SK-N-SH (cell line): Measurements from ENCODE around the gene SMIM27. TPM values are rescaled to one million over a fixed set of nuclear protein-coding genes. Genes with fewer than 3 reads are reported as not detected.

ENCODE experiments used
- CTCF ChIA-PET: fragments of 300-600, 350-600 bp; formaldehyde crosslinking; extraction: SDS; loops from one replicate; lab custom pipeline; 2021; lab: Yijun Ruan, JAX
- POLR2A ChIA-PET: fragments of 350-600 bp; sonication (Branson Sonifier 250); formaldehyde crosslinking; extraction: SDS; loops from one replicate; lab custom pipeline; 2020; ENCODE audit warnings: antibody characterized with exemption, inconsistent platforms; lab: Yijun Ruan, JAX
- DNase-seq: peaks from one replicate; pipeline ENCODE4 v3.0.0; 2012
- H2AFZ ChIP-seq: fragments of 200-600 bp; sonication (generic); 2 replicates; pipeline ENCODE4 v1.8.1; 2016; ENCODE audit warnings: antibody characterized with exemption, mild to moderate bottlenecking, low read depth
- H3F3A ChIP-seq: fragments of 200-600 bp; sonication (generic); replicated peaks from 2 replicates; pipeline ENCODE3; 2016; ENCODE audit warnings: antibody characterized with exemption, mild to moderate bottlenecking; ENCODE audit not compliant: insufficient read depth
- H3K27ac ChIP-seq, 2 experiments: fragments of 200-500 bp in 1 of 2; fragments of 200-600 bp in 1 of 2; sonication (Bioruptor generic) in 1 of 2; sonication (generic), shearing (Covaris generic) in 1 of 2; 2 replicates each; pipeline versions ENCODE4 v1.5.1 to v1.6.1; 2014 to 2016; ENCODE audit warnings: low read depth in 2 of 2, inconsistent platforms in 1 of 2, low read length in 1 of 2, mild to moderate bottlenecking in 1 of 2, mixed read lengths in 1 of 2
- H3K27me3 ChIP-seq: fragments of 200-600 bp; sonication (generic), shearing (Covaris generic); 2 replicates; pipeline ENCODE4 v1.6.1; 2016; ENCODE audit warnings: mixed run types; ENCODE audit not compliant: insufficient read depth
- H3K36me3 ChIP-seq, 2 experiments: fragments of 200-500 bp in 1 of 2; fragments of 200-600 bp in 1 of 2; sonication (Bioruptor generic) in 1 of 2; sonication (generic) in 1 of 2; replicated peaks in 1 of 2; 2 replicates each; pipeline versions ENCODE3 to v1.5.1; 2014 to 2016; ENCODE audit warnings: low read length in 1 of 2, mild to moderate bottlenecking in 1 of 2; ENCODE audit not compliant: insufficient read depth in 2 of 2, control insufficient read depth in 1 of 2
- H3K4me1 ChIP-seq, 2 experiments: fragments of 200-500 bp in 1 of 2; fragments of 200-600 bp in 1 of 2; sonication (Bioruptor generic) in 1 of 2; sonication (generic), shearing (Covaris generic) in 1 of 2; 2 replicates each; pipeline versions ENCODE4 v1.5.1 to v1.6.1; 2014 to 2016; ENCODE audit warnings: low read depth in 1 of 2, low read length in 1 of 2, mixed run types in 1 of 2; ENCODE audit not compliant: insufficient read depth in 2 of 2, control insufficient read depth in 1 of 2
- H3K4me2 ChIP-seq: fragments of 200-600 bp; sonication (generic), shearing (Covaris generic); 2 replicates; pipeline ENCODE4 v1.6.1; 2017; ENCODE audit warnings: mixed run types
- H3K4me3 ChIP-seq, 2 experiments: fragments of 200-500 bp in 1 of 2; fragments of 200-600 bp in 1 of 2; sonication (Bioruptor generic) in 1 of 2; sonication (generic), shearing (Covaris generic) in 1 of 2; 2 replicates each; pipeline versions ENCODE4 v1.5.1 to v1.8.1; 2014 to 2016; ENCODE audit warnings: low read depth in 2 of 2, inconsistent platforms in 1 of 2, low read length in 1 of 2, mild to moderate bottlenecking in 1 of 2, mixed read lengths in 1 of 2, moderate library complexity in 1 of 2
- H3K79me2 ChIP-seq: fragments of 200-600 bp; sonication (generic); 2 replicates; pipeline ENCODE4 v1.8.1; 2017; ENCODE audit warnings: mild to moderate bottlenecking; ENCODE audit not compliant: insufficient read depth
- H3K9ac ChIP-seq: fragments of 200-600 bp; sonication (generic); 2 replicates; pipeline ENCODE4 v1.6.1; 2017; ENCODE audit warnings: mixed run types
- H3K9me2 ChIP-seq: fragments of 200-600 bp; sonication (generic); 2 replicates; pipeline ENCODE4 v1.6.1; 2017; ENCODE audit warnings: mixed run types
- H3K9me3 ChIP-seq: fragments of 200-600 bp; sonication (generic); 2 replicates; pipeline ENCODE4 v1.6.1; 2017; ENCODE audit warnings: mixed run types, mild to moderate bottlenecking, moderate library complexity
- H4K20me1 ChIP-seq: fragments of 200-600 bp; sonication (generic); 2 replicates; pipeline ENCODE4 v1.6.1; 2017; ENCODE audit warnings: mild to moderate bottlenecking, mixed run types; ENCODE audit not compliant: insufficient read depth
- CHD2 ChIP-seq: fragments of 150-350 bp; IDR thresholded peaks from 2 replicates; pipeline ENCODE4 v1.6.1; 2018; ENCODE audit warnings: low read length; ENCODE audit not compliant: partially characterized antibody
- ELF1 ChIP-seq: IDR thresholded peaks from 2 replicates; pipeline ENCODE4 v1.4.0; 2012
- EP300 ChIP-seq, 2 experiments: IDR thresholded peaks; 2 replicates each; pipeline versions ENCODE4 v1.4.0 to v1.6.1; 2012; ENCODE audit warnings: borderline replicate concordance in 1 of 2, low read depth in 1 of 2, low read length in 1 of 2
- FOXM1 ChIP-seq: IDR thresholded peaks from 2 replicates; pipeline ENCODE4 v1.4.0; 2012; ENCODE audit warnings: low read depth, mild to moderate bottlenecking
- GABPA ChIP-seq: IDR thresholded peaks from 2 replicates; pipeline ENCODE4 v1.4.0; 2012; ENCODE audit warnings: low read depth, mild to moderate bottlenecking
- GATA2 ChIP-seq: sonication (generic); formaldehyde crosslinking; IDR thresholded peaks from 2 replicates; pipeline ENCODE4 v1.5.0; 2020; ENCODE audit warnings: mild to moderate bottlenecking, missing genetic modification reagents
- MXI1 ChIP-seq: IDR thresholded peaks from 2 replicates; pipeline ENCODE4 v1.6.1; 2012; ENCODE audit warnings: mild to moderate bottlenecking, low read depth, low read length, improper control_type of control experiment
- NFIC ChIP-seq: IDR thresholded peaks from 2 replicates; pipeline ENCODE4 v1.4.0; 2012; ENCODE audit warnings: borderline replicate concordance
- NRF1 ChIP-seq: IDR thresholded peaks from 2 replicates; pipeline ENCODE4 v1.6.1; 2012; ENCODE audit warnings: low read depth, mild to moderate bottlenecking, low read length
- POLR2AphosphoS5 ChIP-seq: IDR thresholded peaks from 2 replicates; pipeline ENCODE4 v1.6.1; 2012; ENCODE audit warnings: low read depth, low read length
- RAD21 ChIP-seq: IDR thresholded peaks from 2 replicates; pipeline ENCODE4 v1.6.1; 2012; ENCODE audit warnings: mild to moderate bottlenecking, low read length
- RCOR1 ChIP-seq: fragments of 150-350 bp; IDR thresholded peaks from 2 replicates; pipeline ENCODE4 v1.6.1; 2017; ENCODE audit warnings: antibody characterized with exemption, low read length
- RFX5 ChIP-seq: IDR thresholded peaks from 2 replicates; pipeline ENCODE4 v1.6.1; 2012; ENCODE audit warnings: mild to moderate bottlenecking, improper control_type of control experiment, low read length
- TEAD4 ChIP-seq: IDR thresholded peaks from 2 replicates; pipeline ENCODE4 v1.4.0; 2012; ENCODE audit warnings: mild to moderate bottlenecking, borderline replicate concordance; ENCODE audit not compliant: insufficient read depth
- WGBS: methylation state at CpG from one replicate; pipeline ENCODE4 v1.1.6; 2017; ENCODE audit warnings: low lambda C conversion rate; 5-methylcytosine and 5-hydroxymethylcytosine counted together
- polyA plus RNA-seq, 3 experiments: library from polyadenylated mRNA; depleted of rRNA; stranded (reverse); fragments of >200 nt; gene quantifications; 2 replicates each; pipeline ENCODE4 v1.2.3, GENCODE V29; 2012
- TF ChIP-seq, protein P1 (sequence below): IDR thresholded peaks from 2 replicates; pipeline ENCODE4 v1.6.1; 2012; ENCODE audit warnings: mild to moderate bottlenecking, low read depth, low read length, moderate library complexity
- TF ChIP-seq, protein P2 (sequence below): fragments of 150-350 bp; IDR thresholded peaks from 2 replicates; pipeline ENCODE4 v1.6.1; 2016; ENCODE audit warnings: mild to moderate bottlenecking, low read depth, low read length
- TF ChIP-seq, protein P3 (sequence below): fragments of 200-600 bp; sonication (generic); IDR thresholded peaks from 2 replicates; pipeline ENCODE4 v1.6.1; 2017; ENCODE audit warnings: antibody characterized with exemption, mild to moderate bottlenecking, moderate library complexity
- TF ChIP-seq, protein P4 (sequence below): IDR thresholded peaks from 2 replicates; pipeline ENCODE4; 2012

Gene SMIM27
- polyA plus RNA-seq, 1 of the 3 experiments (the other 2 are of a cell fraction) = 6.0 TPM

DNA sequence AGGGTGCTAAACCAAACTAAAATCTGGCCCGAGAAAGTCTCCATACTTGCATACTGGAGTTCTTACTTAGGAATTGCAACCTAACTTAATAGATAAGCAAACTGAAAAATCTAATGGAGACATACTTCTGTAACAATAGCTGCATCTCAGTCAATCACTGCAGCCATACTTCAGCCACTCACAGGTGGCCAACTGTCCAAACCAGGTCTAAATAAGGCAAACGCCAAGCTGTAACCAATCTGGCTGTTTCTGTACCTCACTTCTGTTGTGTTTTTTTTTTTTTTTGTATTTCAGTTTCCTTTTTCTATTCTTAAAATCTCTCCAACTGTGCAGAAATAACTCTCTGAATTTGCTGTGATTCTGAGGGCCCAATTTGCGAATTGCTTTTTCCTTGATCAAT, 25.2 kb downstream of the SMIM27 start:
- Histone ChIP-seq H3K79me2 (peaks cover 6% of the 10 kb centered on the region; the same call in 1 of the 2 replicates), H3K4me2 (no peak overlapping the region), H3K9me2 (no peaks in the 10 kb centered on the region), H4K20me1 (no peaks in the 10 kb centered on the region), H3K27me3 (no peaks in the 10 kb centered on the region), H3K27ac (no peak overlapping the region), H3K4me1 (peaks cover 3 to 4% of the 10 kb centered on the region in 2 experiments; a peak in 2 of 4 replicates), H3F3A (peaks cover 4% of the 10 kb centered on the region), H3K4me3 (no peak overlapping the region), H3K9me3 (no peaks in the 10 kb centered on the region), H3K9ac (no peak overlapping the region), H2AFZ (no peak overlapping the region), H3K36me3 (no peaks in the 10 kb centered on the region)
- 42% methylated on average over 3 of the region's 3 CpGs for WGBS
- ChIA-PET POLR2A (no interaction called here), CTCF (interaction anchor here (1.1 to 20.6 kb wide), 4 partner anchors 12 to 390 kb away, joined by 3 to 620 read pairs (median 112); partner anchors contain the start of gene RIGI)
- TF ChIP-seq NFIC (no peak), NRF1 (no peak), ELF1 (no peak), RCOR1 (no peak)
- TF ChIP-seq, protein P1, sequence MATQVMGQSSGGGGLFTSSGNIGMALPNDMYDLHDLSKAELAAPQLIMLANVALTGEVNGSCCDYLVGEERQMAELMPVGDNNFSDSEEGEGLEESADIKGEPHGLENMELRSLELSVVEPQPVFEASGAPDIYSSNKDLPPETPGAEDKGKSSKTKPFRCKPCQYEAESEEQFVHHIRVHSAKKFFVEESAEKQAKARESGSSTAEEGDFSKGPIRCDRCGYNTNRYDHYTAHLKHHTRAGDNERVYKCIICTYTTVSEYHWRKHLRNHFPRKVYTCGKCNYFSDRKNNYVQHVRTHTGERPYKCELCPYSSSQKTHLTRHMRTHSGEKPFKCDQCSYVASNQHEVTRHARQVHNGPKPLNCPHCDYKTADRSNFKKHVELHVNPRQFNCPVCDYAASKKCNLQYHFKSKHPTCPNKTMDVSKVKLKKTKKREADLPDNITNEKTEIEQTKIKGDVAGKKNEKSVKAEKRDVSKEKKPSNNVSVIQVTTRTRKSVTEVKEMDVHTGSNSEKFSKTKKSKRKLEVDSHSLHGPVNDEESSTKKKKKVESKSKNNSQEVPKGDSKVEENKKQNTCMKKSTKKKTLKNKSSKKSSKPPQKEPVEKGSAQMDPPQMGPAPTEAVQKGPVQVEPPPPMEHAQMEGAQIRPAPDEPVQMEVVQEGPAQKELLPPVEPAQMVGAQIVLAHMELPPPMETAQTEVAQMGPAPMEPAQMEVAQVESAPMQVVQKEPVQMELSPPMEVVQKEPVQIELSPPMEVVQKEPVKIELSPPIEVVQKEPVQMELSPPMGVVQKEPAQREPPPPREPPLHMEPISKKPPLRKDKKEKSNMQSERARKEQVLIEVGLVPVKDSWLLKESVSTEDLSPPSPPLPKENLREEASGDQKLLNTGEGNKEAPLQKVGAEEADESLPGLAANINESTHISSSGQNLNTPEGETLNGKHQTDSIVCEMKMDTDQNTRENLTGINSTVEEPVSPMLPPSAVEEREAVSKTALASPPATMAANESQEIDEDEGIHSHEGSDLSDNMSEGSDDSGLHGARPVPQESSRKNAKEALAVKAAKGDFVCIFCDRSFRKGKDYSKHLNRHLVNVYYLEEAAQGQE = no peak
- TF ChIP-seq, protein P2, sequence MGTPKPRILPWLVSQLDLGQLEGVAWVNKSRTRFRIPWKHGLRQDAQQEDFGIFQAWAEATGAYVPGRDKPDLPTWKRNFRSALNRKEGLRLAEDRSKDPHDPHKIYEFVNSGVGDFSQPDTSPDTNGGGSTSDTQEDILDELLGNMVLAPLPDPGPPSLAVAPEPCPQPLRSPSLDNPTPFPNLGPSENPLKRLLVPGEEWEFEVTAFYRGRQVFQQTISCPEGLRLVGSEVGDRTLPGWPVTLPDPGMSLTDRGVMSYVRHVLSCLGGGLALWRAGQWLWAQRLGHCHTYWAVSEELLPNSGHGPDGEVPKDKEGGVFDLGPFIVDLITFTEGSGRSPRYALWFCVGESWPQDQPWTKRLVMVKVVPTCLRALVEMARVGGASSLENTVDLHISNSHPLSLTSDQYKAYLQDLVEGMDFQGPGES = no peak
- TF ChIP-seq, protein P3, sequence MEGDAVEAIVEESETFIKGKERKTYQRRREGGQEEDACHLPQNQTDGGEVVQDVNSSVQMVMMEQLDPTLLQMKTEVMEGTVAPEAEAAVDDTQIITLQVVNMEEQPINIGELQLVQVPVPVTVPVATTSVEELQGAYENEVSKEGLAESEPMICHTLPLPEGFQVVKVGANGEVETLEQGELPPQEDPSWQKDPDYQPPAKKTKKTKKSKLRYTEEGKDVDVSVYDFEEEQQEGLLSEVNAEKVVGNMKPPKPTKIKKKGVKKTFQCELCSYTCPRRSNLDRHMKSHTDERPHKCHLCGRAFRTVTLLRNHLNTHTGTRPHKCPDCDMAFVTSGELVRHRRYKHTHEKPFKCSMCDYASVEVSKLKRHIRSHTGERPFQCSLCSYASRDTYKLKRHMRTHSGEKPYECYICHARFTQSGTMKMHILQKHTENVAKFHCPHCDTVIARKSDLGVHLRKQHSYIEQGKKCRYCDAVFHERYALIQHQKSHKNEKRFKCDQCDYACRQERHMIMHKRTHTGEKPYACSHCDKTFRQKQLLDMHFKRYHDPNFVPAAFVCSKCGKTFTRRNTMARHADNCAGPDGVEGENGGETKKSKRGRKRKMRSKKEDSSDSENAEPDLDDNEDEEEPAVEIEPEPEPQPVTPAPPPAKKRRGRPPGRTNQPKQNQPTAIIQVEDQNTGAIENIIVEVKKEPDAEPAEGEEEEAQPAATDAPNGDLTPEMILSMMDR = no peak
- no peak for DNase-seq

DNA sequence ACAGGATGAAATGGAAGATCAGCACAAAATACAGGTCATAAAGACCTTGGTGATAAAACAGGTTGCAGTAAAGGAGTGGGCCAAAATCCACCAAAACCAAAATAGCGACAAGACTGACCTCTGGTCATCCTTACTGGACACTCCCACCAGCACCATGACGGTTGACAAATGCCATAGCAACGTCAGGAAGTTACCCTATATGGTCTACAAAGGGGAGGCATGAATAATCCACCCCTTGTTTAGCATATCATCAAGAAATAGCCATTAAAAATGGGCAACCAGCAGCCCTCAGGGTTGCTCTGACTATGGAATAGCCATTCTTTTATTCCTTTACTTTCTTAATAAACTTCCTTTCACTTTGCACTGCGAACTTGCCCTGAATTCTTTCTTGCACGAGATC, 26.8 kb downstream of the SMIM27 start:
- peak overlapping the region; percentile 55; the same call in 1 of the 2 replicates for H2AFZ ChIP-seq
- no peaks in the 10 kb centered on the region for H3K79me2 ChIP-seq
- 0 out of 2 replicates have a peak overlapping the region, but pooled peaks have one; percentile 23 for H3K4me2 ChIP-seq
- TF ChIP-seq, protein P4, sequence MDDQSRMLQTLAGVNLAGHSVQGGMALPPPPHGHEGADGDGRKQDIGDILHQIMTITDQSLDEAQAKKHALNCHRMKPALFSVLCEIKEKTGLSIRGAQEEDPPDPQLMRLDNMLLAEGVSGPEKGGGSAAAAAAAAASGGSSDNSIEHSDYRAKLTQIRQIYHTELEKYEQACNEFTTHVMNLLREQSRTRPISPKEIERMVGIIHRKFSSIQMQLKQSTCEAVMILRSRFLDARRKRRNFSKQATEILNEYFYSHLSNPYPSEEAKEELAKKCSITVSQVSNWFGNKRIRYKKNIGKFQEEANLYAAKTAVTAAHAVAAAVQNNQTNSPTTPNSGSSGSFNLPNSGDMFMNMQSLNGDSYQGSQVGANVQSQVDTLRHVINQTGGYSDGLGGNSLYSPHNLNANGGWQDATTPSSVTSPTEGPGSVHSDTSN = no peak
- no peak for TF ChIP-seq RCOR1
- TF ChIP-seq RFX5 = no peak
- TF ChIP-seq TEAD4 = no peak
- no peak for TF ChIP-seq GATA2 (CRISPR knock-in tag)
- TF ChIP-seq EP300 (IDR thresholded peaks at IDR 0.05; ENCODE audit: borderline replicate concordance in 1 of 2, low read depth in 1 of 2, low read length in 1 of 2) = no peak
- no peak for TF ChIP-seq POLR2AphosphoS5
- TF ChIP-seq MXI1 = no peak
- no peak for TF ChIP-seq CHD2
- TF ChIP-seq RAD21 = no peak
- TF ChIP-seq, protein P3 = no peak
- no peak for TF ChIP-seq GABPA
- no peak for TF ChIP-seq FOXM1
- CTCF ChIA-PET = interaction anchor here (0.6 to 20.6 kb wide), 28 partner anchors 10 to 414 kb away, joined by 3 to 620 read pairs (median 5); partner anchors contain the start of genes ACO1 and RIGI
- no peak overlapping the region for H3K27ac ChIP-seq
- H3K9me3 ChIP-seq = no peaks in the 10 kb centered on the region
- no peaks in the 10 kb centered on the region for H3K27me3 ChIP-seq
- POLR2A ChIA-PET = interaction anchor here (2.2 kb wide), 1 partner anchor 200 kb away, joined by 10 read pairs; no protein-coding TSS in a partner anchor
- WGBS = 44% methylated on average over 5 of the region's 5 CpGs
- no peaks in the 10 kb centered on the region; a peak in 1 of 4 replicates for H3K4me1 ChIP-seq
- DNase-seq = no peak
- H3K36me3 ChIP-seq = no peaks in the 10 kb centered on the region
- H3K4me3 ChIP-seq = no peak overlapping the region
- no peaks in the 10 kb centered on the region for H3K9me2 ChIP-seq
- H4K20me1 ChIP-seq = no peaks in the 10 kb centered on the region
- no peak overlapping the region for H3K9ac ChIP-seq
- H3F3A ChIP-seq = no peaks in the 10 kb centered on the region
